CD4-positive, alpha-beta T cell treated with Interleukin-17A for 4 hours (primary cell): ENCODE results near the gene MTA1.
A peak's percentile ranks its signal among the peaks of the same experiment; 100 is the strongest.

ENCODE experiments used
- DNase-seq: peaks from one replicate; pipeline ENCODE4 v3.0.0-alpha.2; 2020; ENCODE audit warnings: mixed read lengths

The MTA1 gene

DNA sequence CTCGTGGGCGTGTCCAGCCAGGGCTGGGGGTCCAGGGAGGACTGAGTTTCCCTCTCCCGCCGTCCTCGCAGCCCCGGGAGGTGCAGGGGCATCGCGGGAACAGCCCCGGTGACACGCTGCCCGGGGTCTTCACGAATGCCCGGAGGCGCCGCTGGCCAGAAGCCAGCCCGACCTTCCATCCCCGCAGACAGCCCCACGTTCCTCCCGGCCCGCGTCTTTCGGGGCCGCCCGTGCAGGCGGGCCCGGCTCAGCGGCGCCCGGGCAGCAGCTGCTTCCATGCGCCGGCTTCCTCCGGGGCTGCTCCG, 70.6 kb downstream of the MTA1 start:
- no peak for DNase-seq

- peak; percentile 98 for DNase-seq
Observed at GRCh38 chr14:105490572-105491365, 71.1 kb downstream of the MTA1 start, which contains the start of gene TEDC1. Gene TEDC1 (plus strand): TSS chr14:105491246. CDS start chr14:105491376, 130 bp downstream.

GRCh38 chr14:105491366-105491973, 71.8 kb downstream of the MTA1 start:
- peak; percentile 77 for DNase-seq

- peak; percentile 2 for DNase-seq
Observed at GRCh38 chr14:105492031-105492970, 72.7 kb downstream of the MTA1 start.

DNA sequence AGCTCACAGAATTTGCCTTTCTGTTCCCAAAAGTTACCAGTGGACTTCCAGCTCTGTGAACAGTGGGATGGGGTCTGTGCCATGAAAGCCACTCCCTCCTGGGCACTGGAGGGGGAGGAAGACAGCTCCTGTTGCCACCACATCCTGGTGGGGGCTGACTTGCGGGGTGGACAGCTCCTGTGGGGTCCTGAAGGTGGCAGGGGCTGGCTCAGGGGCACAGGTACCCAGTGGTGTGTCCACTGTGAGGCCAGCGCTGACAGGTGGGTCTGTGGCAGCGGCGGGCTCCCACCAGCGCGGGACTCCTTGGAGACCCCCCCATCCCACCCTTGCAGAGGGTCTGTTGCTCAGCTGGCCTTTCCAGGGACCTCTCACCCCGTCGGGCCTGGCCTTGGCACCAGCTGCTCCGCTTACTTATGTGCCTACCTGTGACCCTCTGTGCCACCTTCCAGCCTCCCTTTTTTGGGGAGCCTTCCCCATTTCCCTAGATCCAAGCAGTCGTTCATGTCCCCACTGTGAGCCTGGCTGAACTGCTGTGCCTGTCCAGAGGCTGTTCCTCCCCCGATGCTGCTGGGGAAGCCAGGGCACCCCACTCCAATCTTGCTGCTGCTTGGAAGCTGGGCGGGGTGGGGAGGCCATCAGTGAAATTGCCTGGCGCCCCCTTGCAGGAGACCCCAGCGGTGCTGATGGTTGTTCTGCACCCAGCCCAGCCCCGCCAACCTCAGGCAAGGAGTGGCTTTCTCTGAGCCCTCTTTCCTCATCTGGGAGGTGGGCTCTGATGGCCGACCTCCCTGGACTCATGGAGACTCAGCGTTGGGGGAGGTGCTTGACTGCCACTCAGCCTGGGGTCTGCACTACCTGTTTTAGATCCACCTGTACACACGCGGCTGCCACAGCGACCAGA, 73.6 kb downstream of the MTA1 start:
- no peak for DNase-seq

DNA sequence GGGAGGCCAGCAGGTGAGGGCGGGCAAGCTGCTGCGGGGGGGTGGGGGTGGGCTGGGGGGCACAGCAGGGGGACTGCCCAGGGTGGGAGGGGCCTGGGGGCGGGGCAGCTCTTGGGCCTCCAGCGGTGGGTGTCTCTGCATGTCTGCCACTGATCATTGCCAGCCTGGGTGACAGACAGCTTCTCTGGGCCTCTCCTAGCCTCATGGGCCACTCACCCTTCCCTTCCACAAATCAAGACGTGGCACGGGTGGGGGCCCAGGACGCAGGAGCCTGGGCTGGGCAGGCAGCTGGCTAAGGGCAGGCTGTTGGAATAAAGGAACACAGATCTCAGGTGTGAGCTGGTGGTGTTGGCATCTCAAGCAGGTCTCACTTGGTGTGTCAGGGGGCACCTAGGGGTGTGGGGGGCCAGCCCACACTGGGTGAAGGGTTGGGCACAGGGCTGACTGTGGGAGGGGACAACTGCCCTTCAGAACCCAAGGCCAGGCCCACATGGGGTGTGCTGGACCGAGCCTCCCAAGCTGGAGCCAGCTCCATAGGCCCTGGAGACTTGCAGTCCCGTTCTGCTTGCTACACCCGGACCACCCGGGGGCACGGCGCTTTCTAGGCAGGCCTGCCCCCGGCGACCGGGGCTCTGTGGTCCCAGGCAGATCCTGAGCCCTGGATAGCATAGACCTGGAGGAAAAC, 74.4 kb downstream of the MTA1 start:
- no peak for DNase-seq

- no peak for DNase-seq
Observed at GRCh38 chr14:105494606-105494929, 74.9 kb downstream of the MTA1 start.

- no peak for DNase-seq
Observed at GRCh38 chr14:105495101-105495989, 75.7 kb downstream of the MTA1 start.

GRCh38 chr14:105495990-105496830, 76.6 kb downstream of the MTA1 start:
- DNase-seq = no peak

GRCh38 chr14:105496831-105497591, 77.4 kb downstream of the MTA1 start:
- no peak for DNase-seq

DNA sequence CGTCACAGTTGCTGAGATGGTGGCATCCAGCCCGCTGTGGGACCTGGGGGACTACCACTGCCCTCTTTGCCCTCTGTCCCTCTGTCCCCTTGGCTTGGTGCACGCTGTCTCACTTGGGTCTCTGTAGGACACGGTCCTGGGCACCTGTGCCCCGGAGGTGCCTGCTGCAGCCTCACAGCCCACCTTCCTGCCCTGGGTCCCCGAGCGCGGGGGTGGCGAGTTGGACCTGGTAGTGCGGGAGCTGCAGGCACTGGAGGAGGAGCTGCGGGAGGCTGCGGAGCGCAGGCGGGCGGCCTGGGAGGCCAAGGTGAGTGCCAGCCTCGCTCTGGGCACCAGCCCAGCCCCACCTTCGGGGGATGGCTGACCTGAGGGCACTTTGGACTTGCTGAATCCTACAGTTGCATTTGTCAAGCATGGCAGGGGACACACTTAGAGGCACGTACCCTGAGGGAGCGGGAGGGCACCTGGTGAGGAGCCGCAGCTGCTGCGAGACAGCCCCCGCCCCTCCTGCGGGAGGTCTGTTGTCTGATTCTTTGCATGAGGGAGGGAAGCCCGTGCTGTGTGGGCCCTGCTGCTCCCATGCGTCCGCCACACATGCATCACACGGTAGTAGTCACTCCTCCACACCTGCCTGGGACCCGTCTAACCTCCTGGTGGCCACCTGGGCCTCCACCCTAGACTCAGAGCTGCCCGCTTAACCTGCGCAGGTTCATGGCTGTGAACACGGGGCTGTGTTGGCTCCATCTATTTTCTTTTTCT, 78.2 kb downstream of the MTA1 start:
- no peak for DNase-seq

DNA sequence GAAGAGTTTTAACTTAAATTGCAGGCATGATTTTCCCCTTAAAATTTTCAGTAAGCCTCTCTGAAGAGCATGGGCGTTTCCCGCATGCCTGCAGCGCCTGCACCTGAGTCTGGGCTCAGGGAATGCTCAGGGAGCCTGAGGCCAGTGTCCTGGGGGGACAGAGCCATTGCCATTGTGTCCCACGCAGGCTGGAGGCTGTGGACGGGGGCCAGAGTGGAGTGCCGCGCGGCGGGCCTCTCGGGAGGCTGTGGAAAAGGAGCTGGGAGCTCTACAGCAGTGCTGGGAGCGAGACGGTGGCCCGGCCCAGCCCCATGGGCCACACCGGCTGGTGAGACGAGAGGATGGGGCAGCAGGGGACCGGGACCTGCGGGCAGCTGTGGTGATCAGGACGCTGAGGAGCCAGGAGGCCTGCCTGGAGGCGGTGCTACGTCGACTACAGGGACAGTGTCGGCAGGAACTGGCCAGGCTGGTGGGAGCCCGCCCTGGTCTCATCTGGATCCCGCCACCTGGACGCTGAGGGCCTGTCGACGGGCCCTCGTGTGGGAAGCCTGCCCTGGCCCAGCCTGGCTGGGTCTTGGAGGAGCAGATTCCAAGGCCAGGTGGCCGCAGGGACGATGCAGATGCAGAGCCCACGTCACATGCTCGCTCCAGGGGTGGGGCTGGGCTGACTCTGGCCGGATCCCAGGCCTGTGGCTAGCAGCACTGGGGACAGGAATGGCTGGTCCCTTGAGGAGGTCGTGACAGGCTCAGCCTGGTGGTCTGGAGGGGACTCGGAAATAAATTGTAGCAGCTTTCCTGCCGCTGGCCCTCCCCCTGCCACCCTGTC, 79.0 kb downstream of the MTA1 start:
- no peak for DNase-seq

- DNase-seq = no peak
Observed at GRCh38 chr14:105499256-105500035, 79.8 kb downstream of the MTA1 start.

DNA sequence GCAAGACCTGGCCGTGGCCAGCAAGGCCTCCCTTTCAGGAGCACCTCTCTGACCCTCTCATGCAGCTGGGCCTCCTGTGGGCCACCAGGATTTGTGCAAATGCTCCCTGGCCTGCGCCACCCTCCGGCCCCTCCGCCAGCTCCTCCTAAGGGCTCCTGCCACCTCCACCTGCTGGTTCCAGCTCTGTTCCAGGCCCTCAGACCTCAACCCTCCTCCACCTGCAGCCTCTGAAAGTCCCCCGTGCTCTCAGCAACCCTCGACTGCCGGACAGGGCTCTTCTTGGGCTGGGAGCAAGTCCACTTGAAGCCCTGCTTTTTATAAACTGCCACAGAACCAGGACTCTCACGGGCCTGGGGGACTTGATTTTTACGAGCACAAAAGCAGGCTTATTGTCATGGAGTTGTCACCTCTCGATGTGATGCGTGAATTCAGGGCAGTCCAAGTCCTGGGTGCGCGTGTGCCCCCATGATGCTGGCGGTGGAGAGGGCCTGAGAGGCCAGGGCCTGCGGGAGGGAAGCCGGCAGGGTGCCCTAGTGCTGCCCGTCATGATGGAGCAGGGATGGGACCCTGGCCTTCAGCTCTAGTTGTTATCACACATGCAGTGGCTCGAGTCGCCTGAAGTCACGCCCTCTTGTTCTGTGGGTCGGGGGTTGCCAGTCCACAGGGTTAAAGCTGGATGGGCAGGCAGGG, 80.6 kb downstream of the MTA1 start:
- DNase-seq = no peak

DNA sequence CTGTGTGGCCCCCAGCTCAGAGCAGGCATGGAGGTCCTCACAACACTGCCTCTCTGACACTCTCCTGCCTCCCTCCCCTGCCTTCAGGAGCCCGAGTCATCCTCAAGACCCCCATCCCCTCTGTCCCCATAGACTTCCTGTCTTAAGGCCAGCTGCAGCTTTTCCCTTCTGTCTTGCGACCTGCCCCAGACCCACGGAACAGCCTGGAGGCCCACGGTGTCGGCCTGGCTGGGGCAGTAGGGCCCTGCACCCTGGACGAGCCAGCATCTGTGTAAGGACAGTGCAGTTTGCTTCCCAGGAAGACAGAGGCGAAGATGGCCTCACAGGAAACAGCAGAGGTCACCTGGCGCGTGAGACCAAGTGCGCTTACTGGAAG, 81.1 kb downstream of the MTA1 start:
- DNase-seq = no peak
